HG02678 (cell line): ENCODE data around the gene ZNF319.
"Not testable (repeated sequence)": the region's sequence is repeated elsewhere in the genome, so short reads cannot be mapped to it uniquely, and the experiment has no call there.

Experiments used
- ATAC-seq: cut with Tn5 transposase; IDR thresholded peaks from one replicate; pipeline ENCODE4 v1.9.1; 2021; ENCODE audit warnings: mild to moderate bottlenecking, moderate library complexity; ENCODE audit not compliant: unreplicated experiment

The ZNF319 gene

DNA sequence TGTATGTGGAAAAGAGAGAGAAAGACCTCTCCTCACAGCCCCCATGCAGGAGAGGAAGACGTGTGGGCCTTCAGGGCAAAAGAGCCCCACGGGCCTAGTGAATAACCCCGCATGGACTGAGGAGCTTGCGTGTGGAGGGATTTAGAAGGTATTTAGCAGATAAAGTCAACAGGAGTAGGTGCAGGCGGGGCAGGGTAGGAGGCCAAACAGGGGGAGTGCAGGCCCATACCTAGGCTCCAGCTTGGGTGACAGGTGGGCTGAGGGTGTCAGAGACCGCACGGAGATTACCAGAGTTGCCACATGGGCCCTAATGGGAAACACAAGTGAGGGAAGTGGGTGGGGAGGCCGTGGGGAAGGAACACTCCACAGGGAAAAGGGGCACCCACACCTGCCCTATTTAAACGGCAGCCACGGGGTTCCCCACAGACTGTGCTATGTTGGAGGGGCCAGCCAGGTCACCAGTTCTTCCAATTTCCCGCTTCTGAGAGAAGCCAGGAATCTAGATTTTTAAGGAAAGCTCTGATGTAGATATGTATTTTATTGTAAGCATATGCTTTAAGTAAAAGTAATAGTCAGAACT is 21.4 kb downstream of the ZNF319 start:
- no peak for ATAC-seq

DNA sequence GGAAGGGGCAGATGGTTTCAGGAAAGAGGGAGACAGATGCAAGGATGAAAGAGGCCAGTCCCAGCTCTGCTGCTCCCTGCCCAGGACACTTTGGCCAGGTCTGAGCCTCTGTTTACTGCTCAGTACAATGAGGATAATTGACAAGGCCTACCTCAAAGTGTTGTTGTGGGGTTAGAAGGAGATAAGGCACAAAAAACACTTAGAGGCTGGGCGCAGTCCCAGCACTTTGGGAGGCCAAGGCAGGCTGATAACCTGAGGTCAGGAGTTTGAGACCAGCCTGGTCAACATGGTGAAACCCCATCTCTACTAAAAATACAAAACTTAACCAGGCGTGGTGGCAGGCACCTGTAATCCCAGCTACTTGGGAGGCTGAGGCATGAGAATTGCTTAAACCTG is 22.4 kb downstream of the ZNF319 start:
- ATAC-seq: not testable (repeated sequence)

- ATAC-seq: no peak
These were observed 22.9 kb downstream of the ZNF319 start for GRCh38 chr16:57977418-57978069.

DNA sequence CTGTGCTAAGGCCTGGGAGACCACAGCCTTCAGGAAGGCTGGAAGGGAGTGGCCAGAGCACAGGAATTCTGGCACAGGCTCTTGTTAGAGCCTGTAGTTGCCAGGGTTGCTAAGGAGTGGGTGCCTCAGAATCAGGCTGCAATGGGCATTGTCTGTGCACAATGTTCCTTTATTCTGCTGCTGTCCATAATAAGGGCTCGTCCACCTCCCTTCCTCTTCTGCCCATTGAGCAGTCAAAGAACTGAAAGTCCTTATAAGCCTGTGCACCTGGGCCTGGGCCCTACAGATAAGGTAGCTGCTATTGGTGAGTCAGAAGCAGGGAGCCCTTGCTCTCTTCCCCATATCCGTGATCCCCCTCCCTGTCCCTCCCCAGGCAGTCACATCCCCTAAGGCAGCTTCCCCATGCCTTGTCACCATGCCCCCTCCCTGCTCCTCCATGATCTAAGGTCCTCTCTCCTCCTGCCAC is 24.1 kb downstream of the ZNF319 start:
- no peak for ATAC-seq

DNA sequence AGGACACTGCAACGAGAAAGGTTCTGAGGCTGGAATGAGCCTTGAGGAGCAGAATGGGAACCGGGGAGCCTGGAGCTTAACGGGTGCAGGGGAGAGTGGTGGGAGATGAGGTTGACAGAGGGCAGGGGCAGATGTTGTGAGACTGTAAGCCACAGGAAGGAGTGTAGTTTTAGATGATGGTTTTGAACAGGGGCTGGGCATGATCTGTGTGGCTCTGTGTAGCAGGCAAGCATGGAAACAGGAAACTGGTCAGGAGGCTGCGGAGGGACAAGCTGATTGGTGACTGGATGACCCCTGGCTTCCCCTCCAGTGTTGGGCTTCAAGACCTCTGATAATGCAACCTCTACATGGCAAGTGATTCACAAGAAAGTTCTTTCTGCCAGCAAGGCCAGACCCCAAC is 28.2 kb downstream of the ZNF319 start:
- no peak for ATAC-seq

- no peak for ATAC-seq
These were observed 28.6 kb downstream of the ZNF319 start for GRCh38 chr16:57971848-57972247.

- no peak for ATAC-seq
These were observed 29.5 kb downstream of the ZNF319 start, which contains the start of gene CNGB1 for GRCh38 chr16:57970970-57971369. CNGB1 (minus strand) TSS chr16:57971128; CDS start chr16:57967286, 3,842 bp downstream.

DNA sequence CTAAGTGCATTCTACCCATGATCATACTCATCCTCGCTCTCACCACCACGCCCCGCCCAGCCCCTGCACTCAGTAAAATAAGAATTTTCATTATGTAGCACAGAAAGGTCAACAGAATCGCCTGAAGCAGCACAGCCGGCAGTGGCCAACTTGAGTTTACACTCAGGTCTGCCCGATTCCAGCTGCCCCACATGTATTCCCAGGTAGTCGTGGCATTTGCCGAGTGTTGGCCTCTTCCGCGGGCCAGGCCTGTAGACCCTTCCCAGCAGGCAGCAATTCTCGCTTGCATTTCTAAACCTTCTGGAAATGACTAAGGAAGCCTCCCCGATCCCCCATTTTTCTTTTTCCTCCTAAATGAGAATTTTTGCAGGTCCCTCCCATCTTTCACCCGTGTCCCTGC is 30.2 kb downstream of the ZNF319 start:
- no peak for ATAC-seq

GRCh38 chr16:57969451-57970123 is 30.9 kb downstream of the ZNF319 start:
- ATAC-seq: no peak

- ATAC-seq: no peak
These were observed 32.6 kb downstream of the ZNF319 start for GRCh38 chr16:57967916-57968315.

DNA sequence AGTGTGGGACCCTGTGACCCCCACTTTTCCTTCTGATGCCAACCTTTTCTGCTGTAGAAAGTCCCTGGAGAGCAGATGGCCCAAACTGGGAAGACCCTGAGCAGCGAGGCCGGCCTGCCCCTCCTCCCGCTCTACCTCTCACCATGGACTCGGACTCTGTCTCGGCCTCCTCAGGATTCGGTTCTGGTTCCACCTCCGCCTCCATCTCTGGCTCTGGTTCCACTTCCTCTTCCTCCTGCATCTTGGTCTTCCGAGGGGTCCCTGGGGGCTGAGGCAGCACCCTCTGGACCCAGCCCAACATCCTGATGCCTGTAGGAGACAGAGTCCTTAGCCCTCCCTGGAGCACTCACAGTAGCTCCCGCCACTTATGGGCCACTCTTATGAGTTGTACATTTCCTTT is 33.5 kb downstream of the ZNF319 start:
- no peak for ATAC-seq

DNA sequence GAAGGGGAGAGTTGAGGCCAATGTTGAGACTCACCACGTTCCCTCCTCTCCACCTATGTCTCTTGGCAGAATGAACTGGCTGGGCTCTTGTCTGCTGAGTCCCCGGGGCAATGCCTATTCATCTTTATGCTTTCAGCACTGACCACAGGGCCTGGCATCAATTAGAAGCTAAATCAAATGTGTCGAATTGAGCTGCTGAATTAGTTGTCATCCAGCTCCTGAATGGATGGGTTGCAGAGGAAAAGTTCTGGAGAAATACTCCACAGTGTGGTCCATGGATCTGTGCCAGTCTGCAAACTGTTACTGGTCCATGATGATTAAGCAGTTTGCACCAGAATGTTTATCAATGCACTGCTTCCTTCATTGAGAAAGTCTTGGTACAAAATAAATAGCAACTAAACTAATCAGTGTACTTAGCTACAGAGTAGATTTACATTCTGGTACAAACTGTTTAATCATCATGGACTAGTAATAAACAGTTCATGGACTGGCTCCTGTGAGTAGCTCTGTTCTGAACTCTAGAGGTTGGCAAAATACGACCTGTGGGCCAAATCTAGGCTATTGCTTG is 34.2 kb downstream of the ZNF319 start:
- ATAC-seq: no peak

GRCh38 chr16:57964157-57964700 is 36.2 kb downstream of the ZNF319 start:
- ATAC-seq: no peak

GRCh38 chr16:57962756-57963155 is 37.7 kb downstream of the ZNF319 start:
- ATAC-seq: no peak

DNA sequence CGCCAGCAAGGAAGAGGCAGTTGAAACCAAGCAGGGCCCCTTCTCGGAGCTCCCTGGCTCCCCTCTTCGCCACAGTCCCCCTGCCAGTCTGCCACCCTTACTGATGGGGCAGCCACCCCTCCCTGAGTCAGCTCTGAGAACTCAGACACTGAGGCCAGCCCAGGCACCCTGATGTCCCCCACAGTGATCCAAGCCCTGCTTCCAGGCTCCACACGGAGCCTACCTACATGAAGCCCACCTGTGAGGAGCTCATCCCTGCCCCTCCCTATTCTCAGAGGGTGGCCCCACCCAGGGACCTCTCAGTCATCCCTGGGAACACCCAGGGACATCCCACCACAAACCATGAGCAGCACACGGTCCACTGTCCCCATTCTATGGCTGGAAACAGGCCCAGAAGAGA is 38.4 kb downstream of the ZNF319 start:
- ATAC-seq: no peak

DNA sequence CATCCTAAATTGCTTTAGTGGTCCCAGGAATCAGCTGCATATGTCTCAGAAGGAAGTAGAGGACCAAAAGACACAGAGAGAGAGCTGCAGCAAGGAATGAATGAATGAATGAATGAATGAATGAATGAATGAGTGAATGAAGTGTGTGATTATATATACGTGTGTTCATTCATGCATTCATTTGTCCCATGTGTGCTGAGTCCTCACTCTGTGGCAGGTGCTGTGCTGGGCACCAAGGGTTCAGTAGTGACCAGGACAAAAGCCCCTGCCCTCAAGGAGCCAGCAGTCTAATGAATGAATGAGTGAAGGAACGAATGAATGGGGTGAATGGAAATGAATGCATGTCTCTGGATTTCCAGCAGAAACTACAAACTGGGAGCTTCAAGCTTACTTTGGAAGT is 38.9 kb downstream of the ZNF319 start:
- no peak for ATAC-seq

DNA sequence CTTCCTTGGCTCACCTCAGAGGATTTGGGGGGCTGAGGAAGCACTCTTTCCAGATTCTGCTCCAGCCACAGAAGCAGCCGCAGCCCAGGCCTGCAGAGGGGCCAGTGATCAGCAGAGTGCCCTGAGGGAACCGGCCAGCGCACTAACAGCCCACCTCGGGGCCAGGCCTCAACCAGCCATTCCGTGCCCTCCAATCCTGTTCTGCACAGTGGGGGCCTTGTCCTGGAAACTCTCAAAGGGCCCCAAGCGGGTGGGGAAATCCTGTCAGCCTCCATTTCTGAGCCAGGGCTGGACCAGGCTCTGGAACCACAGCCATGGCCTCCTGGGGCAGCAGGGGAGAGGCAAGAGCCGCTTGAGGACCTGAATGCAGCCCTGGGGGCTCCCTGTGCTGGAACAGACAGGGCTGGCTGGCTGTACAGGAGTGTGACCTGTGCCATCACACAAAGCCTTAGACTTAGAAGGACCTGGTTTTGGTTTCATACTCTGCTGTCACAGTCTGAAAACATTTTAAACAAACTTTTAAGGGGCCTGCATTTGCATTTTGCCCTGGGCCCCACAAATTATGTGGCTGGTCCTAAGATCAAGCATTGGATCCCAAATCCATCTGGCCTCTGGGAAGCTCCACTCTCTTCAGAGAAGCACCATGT is 39.5 kb downstream of the ZNF319 start:
- no peak for ATAC-seq

GRCh38 chr16:57960310-57960709 is 40.2 kb downstream of the ZNF319 start:
- no peak for ATAC-seq

DNA sequence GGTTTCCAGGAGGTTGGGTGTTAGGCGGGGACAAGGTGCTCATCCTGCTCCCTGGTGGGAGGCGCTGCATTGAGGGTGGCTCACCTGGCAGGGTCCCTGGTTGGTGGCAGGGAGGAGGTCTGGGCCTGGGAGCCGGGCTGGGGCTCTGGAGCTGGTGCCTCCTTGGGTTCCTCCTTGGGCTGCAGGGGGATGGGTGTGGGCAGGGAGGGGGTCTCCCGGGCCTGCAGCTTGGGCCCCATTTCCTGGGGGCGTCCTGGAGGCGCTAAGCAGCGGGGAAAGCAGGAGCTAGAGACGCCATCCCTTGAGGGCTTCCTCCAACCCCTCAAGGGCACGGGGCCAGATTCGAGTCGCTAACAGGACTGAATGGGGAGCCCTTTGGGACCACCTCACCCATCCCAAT is 40.7 kb downstream of the ZNF319 start:
- ATAC-seq: no peak

- ATAC-seq: no peak
These were observed 41.4 kb downstream of the ZNF319 start for GRCh38 chr16:57959121-57959520.

DNA sequence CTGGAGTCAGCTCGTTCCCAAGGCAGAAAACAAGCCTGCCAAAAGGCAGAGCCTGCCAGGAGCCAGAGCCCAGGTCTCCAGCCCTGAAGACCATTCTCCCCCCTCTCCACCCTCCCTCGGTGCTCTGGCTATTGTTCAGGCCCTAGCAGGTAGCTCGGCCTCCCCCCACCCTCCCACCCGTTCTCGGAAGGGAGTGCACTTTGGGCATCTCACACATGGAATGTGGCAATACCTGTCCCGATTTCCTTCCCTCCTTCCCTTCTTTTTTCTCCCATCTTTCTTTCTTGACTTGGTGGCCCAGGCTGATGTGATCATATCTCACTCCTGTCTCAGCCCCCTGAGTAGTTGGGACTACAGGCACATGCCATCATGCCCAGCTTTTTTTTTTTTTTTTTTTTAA is 41.9 kb downstream of the ZNF319 start:
- ATAC-seq: no peak
